Panc1 (cell line): ENCODE results near the gene SALL3.

Experiments used
- POLR2AphosphoS5 ChIP-seq: IDR thresholded peaks from 2 replicates; pipeline ENCODE4 v1.6.1; 2012; ENCODE audit warnings: mild to moderate bottlenecking, low read depth, low read length, moderate library complexity
- TCF7L2 ChIP-seq: IDR thresholded peaks from 2 replicates; pipeline ENCODE4 v1.6.1; 2011; ENCODE audit warnings: mild to moderate bottlenecking, low read depth, low read length, inconsistent platforms
- TF ChIP-seq, protein P1 (sequence below): fragments of 450-650 bp; IDR thresholded peaks from 2 replicates; pipeline ENCODE4 v1.5.1; 2017; ENCODE audit warnings: mild to moderate bottlenecking
- TF ChIP-seq, protein P2 (sequence below), 2 experiments: IDR thresholded peaks; 2 replicates each; pipeline ENCODE4 v1.6.1; 2011 to 2012; ENCODE audit warnings: low read depth in 2 of 2, control low read depth in 1 of 2, low read length in 1 of 2, mild to moderate bottlenecking in 1 of 2, moderate library complexity in 1 of 2; ENCODE audit not compliant: insufficient read depth in 1 of 2

DNA sequence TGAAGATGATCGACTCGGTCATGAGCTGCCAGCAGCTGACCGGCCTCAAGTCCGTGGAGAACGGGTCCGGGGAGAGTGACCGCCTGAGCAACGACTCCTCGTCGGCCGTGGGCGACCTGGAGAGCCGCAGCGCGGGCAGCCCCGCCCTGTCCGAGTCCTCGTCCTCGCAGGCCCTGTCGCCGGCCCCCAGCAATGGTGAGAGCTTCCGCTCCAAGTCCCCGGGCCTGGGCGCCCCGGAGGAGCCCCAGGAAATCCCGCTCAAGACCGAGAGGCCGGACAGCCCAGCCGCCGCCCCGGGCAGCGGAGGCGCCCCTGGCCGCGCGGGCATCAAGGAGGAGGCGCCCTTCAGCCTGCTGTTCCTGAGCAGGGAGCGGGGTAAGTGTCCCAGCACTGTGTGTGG, 14.9 kb downstream of the SALL3 start:
- TF ChIP-seq, protein P1, sequence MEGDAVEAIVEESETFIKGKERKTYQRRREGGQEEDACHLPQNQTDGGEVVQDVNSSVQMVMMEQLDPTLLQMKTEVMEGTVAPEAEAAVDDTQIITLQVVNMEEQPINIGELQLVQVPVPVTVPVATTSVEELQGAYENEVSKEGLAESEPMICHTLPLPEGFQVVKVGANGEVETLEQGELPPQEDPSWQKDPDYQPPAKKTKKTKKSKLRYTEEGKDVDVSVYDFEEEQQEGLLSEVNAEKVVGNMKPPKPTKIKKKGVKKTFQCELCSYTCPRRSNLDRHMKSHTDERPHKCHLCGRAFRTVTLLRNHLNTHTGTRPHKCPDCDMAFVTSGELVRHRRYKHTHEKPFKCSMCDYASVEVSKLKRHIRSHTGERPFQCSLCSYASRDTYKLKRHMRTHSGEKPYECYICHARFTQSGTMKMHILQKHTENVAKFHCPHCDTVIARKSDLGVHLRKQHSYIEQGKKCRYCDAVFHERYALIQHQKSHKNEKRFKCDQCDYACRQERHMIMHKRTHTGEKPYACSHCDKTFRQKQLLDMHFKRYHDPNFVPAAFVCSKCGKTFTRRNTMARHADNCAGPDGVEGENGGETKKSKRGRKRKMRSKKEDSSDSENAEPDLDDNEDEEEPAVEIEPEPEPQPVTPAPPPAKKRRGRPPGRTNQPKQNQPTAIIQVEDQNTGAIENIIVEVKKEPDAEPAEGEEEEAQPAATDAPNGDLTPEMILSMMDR = no peak
- TF ChIP-seq, protein P2, sequence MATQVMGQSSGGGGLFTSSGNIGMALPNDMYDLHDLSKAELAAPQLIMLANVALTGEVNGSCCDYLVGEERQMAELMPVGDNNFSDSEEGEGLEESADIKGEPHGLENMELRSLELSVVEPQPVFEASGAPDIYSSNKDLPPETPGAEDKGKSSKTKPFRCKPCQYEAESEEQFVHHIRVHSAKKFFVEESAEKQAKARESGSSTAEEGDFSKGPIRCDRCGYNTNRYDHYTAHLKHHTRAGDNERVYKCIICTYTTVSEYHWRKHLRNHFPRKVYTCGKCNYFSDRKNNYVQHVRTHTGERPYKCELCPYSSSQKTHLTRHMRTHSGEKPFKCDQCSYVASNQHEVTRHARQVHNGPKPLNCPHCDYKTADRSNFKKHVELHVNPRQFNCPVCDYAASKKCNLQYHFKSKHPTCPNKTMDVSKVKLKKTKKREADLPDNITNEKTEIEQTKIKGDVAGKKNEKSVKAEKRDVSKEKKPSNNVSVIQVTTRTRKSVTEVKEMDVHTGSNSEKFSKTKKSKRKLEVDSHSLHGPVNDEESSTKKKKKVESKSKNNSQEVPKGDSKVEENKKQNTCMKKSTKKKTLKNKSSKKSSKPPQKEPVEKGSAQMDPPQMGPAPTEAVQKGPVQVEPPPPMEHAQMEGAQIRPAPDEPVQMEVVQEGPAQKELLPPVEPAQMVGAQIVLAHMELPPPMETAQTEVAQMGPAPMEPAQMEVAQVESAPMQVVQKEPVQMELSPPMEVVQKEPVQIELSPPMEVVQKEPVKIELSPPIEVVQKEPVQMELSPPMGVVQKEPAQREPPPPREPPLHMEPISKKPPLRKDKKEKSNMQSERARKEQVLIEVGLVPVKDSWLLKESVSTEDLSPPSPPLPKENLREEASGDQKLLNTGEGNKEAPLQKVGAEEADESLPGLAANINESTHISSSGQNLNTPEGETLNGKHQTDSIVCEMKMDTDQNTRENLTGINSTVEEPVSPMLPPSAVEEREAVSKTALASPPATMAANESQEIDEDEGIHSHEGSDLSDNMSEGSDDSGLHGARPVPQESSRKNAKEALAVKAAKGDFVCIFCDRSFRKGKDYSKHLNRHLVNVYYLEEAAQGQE (IDR thresholded peaks at IDR 0.05; ENCODE audit: insufficient read depth in 1 of 2, low read depth in 2 of 2, low read length in 1 of 2) = no peak
- TF ChIP-seq POLR2AphosphoS5 (no peak), TCF7L2 (no peak)
